Measurements from ENCODE around the gene CDX2. TPM values are rescaled to one million over a fixed set of nuclear protein-coding genes. Genes with fewer than 3 reads are reported as not detected.

CDX2 gene
- total RNA-seq, 1 donor from 2014 or later = not detected

DNA sequence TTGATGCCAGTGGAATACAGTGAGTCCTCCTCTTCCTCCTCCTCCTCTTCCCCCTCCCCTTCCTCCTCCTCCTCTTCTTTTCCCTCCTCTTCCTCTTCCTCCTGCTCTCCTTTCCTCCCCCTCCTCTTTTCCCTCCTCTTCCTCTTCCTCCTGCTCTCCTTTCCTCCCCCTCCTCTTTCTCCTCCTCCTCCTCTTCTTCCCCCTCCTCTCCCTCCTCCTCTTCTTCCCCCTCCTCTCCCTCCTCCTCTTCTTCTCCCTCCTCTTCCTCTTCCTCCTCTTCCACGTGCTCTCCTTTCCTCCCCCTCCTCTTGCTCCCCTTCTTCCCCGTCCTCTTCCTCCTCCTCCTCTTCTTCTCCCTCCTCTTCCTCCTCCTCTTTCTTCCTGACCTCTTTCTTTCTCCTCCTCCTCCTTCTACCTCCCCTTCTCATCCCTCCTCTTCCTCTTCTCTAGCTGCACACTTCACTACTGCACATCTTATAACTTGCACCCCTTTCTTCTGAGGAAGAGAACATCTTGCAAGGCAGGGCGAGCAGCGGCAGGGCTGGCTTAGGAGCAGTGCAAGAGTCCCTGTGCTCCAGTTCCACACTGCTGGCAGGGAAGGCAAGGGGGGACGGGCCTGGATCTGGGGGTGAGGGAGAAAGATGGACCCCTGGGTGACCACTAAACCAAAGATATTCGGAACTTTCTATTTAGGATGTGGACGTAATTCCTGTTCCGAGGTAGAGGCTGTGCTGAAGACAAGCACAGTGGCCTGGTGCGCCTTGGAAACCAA is 43.7 kb downstream of the CDX2 start:
- Mint-ChIP-seq H3K4me3 (ENCODE audit: unreplicated experiment) (no peak overlapping the region), H3K27me3 (ENCODE audit: low read depth) (peaks cover 83% of the 10 kb centered on the region), H3K27ac (ENCODE audit: unreplicated experiment) (no peak overlapping the region), H3K9me3 (ENCODE audit: low read depth) (peaks cover 11% of the 10 kb centered on the region), H3K4me1 (ENCODE audit: low read depth) (peaks cover 7% of the 10 kb centered on the region), H3K36me3 (ENCODE audit: low read depth) (peaks cover 8% of the 10 kb centered on the region)
- no peak for DNase-seq (ENCODE audit: low spot score)
- TF ChIP-seq, protein P1, sequence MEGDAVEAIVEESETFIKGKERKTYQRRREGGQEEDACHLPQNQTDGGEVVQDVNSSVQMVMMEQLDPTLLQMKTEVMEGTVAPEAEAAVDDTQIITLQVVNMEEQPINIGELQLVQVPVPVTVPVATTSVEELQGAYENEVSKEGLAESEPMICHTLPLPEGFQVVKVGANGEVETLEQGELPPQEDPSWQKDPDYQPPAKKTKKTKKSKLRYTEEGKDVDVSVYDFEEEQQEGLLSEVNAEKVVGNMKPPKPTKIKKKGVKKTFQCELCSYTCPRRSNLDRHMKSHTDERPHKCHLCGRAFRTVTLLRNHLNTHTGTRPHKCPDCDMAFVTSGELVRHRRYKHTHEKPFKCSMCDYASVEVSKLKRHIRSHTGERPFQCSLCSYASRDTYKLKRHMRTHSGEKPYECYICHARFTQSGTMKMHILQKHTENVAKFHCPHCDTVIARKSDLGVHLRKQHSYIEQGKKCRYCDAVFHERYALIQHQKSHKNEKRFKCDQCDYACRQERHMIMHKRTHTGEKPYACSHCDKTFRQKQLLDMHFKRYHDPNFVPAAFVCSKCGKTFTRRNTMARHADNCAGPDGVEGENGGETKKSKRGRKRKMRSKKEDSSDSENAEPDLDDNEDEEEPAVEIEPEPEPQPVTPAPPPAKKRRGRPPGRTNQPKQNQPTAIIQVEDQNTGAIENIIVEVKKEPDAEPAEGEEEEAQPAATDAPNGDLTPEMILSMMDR (IDR thresholded peaks at IDR 0.05) = no peak

DNA sequence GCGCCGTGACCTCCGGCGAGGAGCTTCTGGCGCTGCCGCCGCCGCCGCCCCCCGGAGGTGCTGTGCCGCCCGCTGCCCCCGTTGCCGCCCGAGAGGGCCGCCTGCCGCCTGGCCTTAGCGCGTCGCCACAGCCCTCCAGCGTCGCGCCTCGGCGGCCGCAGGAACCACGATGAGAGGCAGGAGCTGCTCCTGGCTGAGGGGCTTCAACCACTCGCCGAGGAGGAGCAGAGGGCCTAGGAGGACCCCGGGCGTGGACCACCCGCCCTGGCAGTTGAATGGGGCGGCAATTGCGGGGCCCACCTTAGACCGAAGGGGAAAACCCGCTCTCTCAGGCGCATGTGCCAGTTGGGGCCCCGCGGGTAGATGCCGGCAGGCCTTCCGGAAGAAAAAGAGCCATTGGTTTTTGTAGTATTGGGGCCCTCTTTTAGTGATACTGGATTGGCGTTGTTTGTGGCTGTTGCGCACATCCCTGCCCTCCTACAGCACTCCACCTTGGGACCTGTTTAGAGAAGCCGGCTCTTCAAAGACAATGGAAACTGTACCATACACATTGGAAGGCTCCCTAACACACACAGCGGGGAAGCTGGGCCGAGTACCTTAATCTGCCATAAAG is 44.5 kb downstream of the CDX2 start:
- H3K27ac Mint-ChIP-seq (ENCODE audit: unreplicated experiment) = no peak overlapping the region
- peaks cover 78% of the 10 kb centered on the region for H3K27me3 Mint-ChIP-seq (ENCODE audit: low read depth)
- peaks cover 9% of the 10 kb centered on the region for H3K4me1 Mint-ChIP-seq (ENCODE audit: low read depth)
- H3K36me3 Mint-ChIP-seq (ENCODE audit: low read depth) = peaks cover 8% of the 10 kb centered on the region
- TF ChIP-seq, protein P1 (IDR thresholded peaks at IDR 0.05) = no peak
- H3K9me3 Mint-ChIP-seq (ENCODE audit: low read depth) = peaks cover 7% of the 10 kb centered on the region
- no peak for DNase-seq (ENCODE audit: low spot score)
- H3K4me3 Mint-ChIP-seq (ENCODE audit: unreplicated experiment) = no peak overlapping the region

DNA sequence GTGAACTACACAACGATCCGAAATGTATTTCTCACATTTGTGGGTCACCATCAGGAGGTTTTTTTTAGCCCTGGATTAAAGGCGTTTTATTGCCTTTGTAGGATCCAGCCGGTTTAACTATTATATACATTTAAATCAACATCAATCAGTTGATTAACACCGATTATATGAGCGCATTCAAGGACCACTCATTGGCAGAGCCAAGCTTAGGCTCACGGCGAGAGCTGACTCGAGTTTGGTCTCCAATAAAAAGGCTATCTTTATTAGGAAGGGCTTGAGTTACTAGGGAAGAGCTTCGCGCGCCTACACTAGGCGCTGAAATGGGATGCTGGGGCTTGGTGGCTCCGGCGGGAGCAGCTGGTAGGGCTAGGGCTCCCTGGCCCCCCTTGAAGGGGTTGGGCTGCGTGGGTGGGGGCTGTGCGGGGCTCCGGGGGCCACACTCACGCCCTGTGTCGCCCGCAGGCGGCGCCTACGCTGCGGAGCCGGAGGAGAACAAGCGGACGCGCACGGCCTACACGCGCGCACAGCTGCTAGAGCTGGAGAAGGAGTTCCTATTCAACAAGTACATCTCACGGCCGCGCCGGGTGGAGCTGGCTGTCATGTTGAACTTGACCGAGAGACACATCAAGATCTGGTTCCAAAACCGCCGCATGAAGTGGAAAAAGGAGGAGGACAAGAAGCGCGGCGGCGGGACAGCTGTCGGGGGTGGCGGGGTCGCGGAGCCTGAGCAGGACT is 45.2 kb downstream of the CDX2 start:
- peaks cover 77% of the 10 kb centered on the region for H3K27me3 Mint-ChIP-seq (ENCODE audit: low read depth)
- no peak for DNase-seq (ENCODE audit: low spot score)
- H3K36me3 Mint-ChIP-seq (ENCODE audit: low read depth) = peaks cover 8% of the 10 kb centered on the region
- peaks cover 9% of the 10 kb centered on the region for H3K4me1 Mint-ChIP-seq (ENCODE audit: low read depth)
- TF ChIP-seq, protein P1 (IDR thresholded peaks at IDR 0.05) = no peak
- no peak overlapping the region for H3K4me3 Mint-ChIP-seq (ENCODE audit: unreplicated experiment)
- H3K27ac Mint-ChIP-seq (ENCODE audit: unreplicated experiment) = no peak overlapping the region
- peaks cover 3% of the 10 kb centered on the region for H3K9me3 Mint-ChIP-seq (ENCODE audit: low read depth)

DNA sequence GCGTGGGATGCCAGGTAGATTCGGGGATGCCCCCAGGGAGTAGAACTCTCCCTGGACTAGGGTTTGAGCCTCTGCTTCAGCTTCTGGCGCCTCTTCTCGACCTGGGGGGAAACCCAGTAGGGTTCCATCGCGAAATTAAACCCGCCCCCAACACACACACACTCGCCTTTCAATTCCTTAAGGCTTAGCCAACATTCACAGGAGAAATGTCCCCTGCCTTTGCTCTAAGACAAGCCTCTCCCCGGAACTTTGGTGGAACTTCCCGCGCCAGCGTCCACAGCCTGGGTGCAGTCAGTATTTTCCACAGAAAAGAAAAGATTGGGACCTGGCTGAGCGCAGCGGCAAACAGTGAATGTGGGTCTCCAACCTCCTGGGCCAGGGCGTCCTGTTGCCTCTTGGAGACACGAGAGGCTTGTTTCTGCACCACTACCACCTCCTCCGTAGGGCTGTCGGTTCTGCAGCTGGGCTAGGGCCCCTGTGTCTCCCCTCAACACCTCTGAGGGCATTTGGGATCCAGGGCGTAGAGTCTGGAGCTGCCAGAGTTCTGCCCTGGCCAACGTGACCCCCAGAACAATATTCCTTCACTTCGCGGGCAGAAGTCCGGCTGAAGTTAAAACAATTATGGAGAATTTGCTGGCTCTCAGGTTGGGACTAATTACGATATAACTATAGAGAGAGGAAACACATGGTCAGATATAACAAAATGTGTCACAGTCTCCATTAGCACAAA is 46.1 kb downstream of the CDX2 start:
- Mint-ChIP-seq H3K27me3 (ENCODE audit: low read depth) (peaks cover 77% of the 10 kb centered on the region), H3K36me3 (ENCODE audit: low read depth) (peaks cover 6% of the 10 kb centered on the region), H3K27ac (ENCODE audit: unreplicated experiment) (no peak overlapping the region), H3K9me3 (ENCODE audit: low read depth) (peaks cover 3% of the 10 kb centered on the region), H3K4me1 (ENCODE audit: low read depth) (peaks cover 9% of the 10 kb centered on the region), H3K4me3 (ENCODE audit: unreplicated experiment) (no peak overlapping the region)
- TF ChIP-seq, protein P1 (IDR thresholded peaks at IDR 0.05) = no peak
- no peak for DNase-seq (ENCODE audit: low spot score)

Measured in chondrocyte (in vitro differentiated cells).